ENCODE measurements around the gene DHRSX. TPM values are rescaled to one million over a fixed set of nuclear protein-coding genes. Genes with fewer than 3 reads are reported as not detected.
A peak's percentile ranks its signal among the peaks of the same experiment; 100 is the strongest.

The DHRSX gene
- total RNA-seq, 2 donors from 2014 or later = 19.6 to 21.6 TPM

DNA sequence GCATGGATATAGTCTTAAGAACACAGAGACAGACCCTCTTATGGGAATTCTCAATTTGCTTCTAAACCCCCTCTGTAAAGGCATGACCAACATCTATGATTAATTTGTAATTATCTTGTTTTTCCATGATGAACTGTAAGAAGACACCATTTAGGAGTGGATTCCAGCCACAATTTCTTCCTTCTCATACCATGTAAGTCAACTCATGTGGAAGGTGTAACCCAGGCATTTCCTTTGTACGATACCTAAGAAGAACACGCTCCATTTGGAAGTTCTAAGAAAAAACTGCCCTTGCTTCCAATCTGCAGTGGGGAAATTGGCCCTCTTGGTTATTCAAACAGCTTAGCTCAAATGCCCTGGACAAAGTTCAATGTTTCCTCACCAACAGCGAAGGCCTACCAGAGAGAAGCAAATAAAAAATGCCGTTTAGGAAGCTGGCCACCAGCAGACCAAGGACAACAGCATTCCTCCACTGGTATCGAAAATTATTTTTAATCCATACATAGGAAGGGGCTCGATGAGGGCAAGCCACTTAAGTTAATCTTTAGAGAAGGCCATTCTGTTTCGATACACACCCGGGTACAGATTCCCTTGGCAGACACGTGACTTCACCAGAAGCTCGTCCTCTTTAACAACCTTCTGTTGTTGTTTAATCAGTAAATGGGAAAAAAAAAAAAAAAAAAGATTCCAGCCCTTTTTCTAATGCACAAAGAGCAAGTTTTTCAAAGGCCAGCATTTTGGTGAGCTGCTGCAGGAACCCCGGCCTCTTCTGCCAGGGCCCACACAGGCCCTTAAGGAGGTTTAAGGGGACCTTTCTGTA is 2.6 kb downstream of the DHRSX start:
- ATAC-seq (replicated peaks) = no peak
- Mint-ChIP-seq H3K27ac (peak overlapping the region; percentile 54), H3K36me3 (ENCODE audit: low read depth) (peaks cover 41% of the 10 kb centered on the region), H3K9me3 (no peaks in the 10 kb centered on the region), H3K4me1 (peaks cover 13% of the 10 kb centered on the region), H3K27me3 (no peaks in the 10 kb centered on the region), H3K4me3 (peak overlapping the region; percentile 86)

DNA sequence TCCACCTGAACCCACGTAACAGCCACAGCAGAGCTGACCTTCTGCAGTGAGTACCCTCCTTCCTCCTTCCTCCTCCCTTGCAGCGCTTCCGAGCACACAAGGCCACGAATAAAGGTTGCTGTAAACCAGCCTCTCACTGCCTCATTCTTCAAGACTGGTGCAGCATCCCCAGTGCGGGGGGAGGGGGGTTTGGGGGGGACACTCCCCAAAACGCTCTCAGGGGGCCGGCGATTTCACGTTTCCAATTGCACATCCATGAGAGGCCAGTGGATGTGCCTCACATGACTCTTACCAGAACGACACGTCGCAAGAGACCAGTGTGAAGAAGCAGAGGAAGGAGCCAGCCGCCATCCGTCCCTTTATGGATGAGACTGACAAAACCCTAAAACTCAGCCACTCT is 5.2 kb downstream of the DHRSX start:
- H3K36me3 Mint-ChIP-seq (ENCODE audit: low read depth) = peaks cover 57% of the 10 kb centered on the region
- H3K4me1 Mint-ChIP-seq = peaks cover 13% of the 10 kb centered on the region
- H3K4me3 Mint-ChIP-seq = no peak overlapping the region

DNA sequence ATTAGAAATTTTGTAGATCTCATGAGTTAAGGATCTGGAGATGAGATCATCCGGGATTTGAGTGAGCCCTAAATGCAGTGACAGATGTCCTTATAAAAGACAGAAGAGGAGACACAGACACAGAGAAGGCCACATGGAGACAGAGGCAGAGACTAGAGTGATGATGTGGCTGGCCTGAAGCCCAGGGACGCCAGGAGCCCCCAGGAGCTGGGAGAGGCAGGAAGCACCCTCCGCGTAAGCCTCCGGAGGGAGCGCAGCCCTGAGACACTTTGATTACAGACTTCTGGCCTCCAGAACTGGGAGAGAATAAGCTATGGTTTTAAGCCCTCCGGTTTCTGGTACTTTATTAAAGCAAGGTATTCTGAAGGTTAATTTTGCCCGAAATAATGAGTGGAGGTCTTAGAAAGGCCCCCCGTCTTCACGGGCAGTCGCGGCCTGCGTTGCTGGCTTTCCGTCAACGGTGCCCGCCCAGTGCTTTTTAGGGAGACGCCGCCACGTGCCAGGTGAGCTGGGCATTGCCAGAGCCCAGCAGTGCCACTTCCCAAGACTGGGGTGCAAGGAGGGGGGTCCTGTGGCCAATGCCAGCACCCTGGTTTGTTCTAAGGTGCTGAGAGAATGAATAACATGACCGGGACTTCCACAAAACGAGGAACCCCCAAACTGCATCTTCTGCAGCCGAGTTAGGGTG is 8.1 kb downstream of the DHRSX start:
- Mint-ChIP-seq H3K27me3 (no peaks in the 10 kb centered on the region), H3K4me1 (peaks cover 2% of the 10 kb centered on the region), H3K9me3 (no peaks in the 10 kb centered on the region), H3K36me3 (ENCODE audit: low read depth) (peaks cover 66% of the 10 kb centered on the region), H3K4me3 (no peak overlapping the region), H3K27ac (no peak overlapping the region)
- no peak for ATAC-seq (replicated peaks)

More for the DNA sequence above, 5.2 kb downstream of the DHRSX start:
- no peak for ATAC-seq (replicated peaks)
- Mint-ChIP-seq H3K27ac (no peak overlapping the region), H3K27me3 (no peaks in the 10 kb centered on the region), H3K9me3 (no peaks in the 10 kb centered on the region)

DNA sequence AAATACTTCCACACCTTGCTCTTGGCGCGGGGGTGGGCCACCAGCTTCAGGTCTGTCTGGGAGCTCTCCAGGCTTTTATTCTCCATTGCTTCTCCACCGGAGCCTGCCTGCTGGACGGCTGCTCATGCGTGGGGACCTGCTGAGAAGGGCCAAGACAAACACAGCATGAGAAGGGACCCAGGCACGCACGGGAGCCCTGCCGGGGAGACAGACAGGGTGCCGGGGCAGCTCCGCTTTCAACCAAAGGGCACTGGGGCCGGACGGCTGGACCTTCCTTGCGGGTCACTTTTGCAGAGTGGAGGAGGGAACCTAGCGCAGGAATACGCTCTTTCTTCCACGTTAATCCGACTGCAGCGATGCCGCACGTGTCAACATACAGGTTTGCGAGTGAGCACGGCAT is 10.1 kb downstream of the DHRSX start:
- no peak overlapping the region for H3K4me3 Mint-ChIP-seq
- H3K9me3 Mint-ChIP-seq = no peaks in the 10 kb centered on the region
- H3K27ac Mint-ChIP-seq = no peak overlapping the region
- peaks cover 57% of the 10 kb centered on the region for H3K36me3 Mint-ChIP-seq (ENCODE audit: low read depth)
- no peak for ATAC-seq (replicated peaks)
- H3K27me3 Mint-ChIP-seq = no peaks in the 10 kb centered on the region
- H3K4me1 Mint-ChIP-seq = no peaks in the 10 kb centered on the region

DNA sequence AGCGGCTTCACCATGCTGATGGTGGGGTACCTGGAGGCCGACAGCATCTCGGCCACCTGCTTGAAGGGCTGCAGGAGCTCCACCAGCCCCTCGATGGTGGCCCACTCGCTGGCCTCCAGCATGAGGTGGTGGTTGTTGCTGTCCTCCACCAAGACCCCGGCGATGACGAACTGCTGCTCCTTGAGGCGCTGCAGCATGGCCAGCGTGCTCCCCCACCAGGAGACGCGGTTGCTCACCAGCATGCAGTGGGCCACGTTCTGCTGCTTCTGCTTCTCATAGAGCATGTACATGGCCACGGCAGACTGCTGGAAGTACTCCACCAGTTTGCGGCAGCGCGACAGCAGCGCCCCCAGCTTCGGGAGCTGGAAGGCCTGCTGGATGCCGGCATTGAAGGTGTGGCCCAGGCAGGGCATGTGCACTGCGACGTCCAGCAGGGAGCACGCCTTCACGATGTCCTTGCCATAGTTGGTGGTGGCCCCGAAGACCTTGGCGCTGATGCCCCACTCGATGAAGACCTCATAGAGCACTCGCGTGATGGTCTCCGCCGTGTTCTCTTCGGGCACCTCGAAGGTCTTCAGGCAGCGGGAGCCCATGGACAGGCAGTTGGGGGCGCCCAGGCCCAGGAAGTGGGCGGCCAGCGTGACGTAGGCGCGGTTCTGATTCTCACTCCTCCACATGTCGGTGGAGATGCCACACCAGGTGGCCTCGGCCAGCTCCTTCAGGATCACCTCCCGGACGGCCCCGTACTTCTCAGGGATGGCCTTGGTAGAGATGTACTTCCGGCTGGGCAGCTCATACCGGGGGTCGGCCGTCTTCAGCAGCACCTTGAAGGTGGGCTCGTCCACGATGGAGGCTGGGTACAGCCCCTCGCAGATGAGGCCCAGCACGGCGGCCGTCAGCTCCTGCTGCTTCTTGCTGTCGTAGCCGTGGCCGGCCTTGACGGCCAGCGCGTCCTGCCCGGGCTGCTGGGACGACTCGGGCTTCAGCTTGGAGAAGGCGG is 11.0 kb downstream of the DHRSX start:
- H3K4me3 Mint-ChIP-seq = no peak overlapping the region
- no peak overlapping the region for H3K27ac Mint-ChIP-seq
- H3K27me3 Mint-ChIP-seq = no peaks in the 10 kb centered on the region
- no peaks in the 10 kb centered on the region for H3K4me1 Mint-ChIP-seq
- peaks cover 54% of the 10 kb centered on the region for H3K36me3 Mint-ChIP-seq (ENCODE audit: low read depth)
- H3K9me3 Mint-ChIP-seq = no peaks in the 10 kb centered on the region
- ATAC-seq (replicated peaks) = no peak

DNA sequence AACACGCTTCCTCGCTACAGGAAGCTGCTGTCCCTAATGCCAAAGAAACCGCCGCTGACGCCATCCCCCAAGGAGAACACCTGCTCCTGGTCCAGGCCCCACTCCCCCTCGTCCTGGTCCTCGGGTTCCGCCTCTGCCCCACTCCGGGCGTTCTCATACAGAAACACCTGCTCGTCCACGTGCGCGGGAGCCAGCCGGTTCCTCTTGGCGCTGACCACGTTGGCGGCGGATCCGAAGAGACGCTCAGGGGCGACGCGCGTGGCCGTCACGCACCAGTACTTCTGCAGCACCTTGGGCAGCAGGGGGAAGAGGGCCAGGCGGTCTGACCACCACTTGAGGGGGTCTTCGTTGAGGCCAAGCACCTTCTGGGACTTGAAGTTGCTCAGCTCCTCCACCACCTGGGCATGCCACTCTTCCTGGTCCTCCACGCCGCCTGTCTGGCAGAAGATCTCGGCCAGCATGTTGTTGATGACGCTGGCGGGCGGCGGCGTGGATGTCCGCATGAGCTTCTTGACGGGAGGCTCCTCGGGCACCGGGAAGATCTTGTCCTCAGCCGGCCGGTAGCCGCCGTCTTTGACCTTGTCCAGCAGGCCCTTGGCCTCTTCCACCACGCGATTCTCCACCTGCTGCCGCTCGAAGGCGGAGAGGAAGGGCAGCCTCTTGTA is 12.0 kb downstream of the DHRSX start:
- Mint-ChIP-seq H3K27ac (no peak overlapping the region), H3K27me3 (no peaks in the 10 kb centered on the region), H3K4me3 (no peak overlapping the region), H3K4me1 (no peaks in the 10 kb centered on the region), H3K9me3 (no peaks in the 10 kb centered on the region), H3K36me3 (ENCODE audit: low read depth) (peaks cover 62% of the 10 kb centered on the region)
- no peak for ATAC-seq (replicated peaks)

DNA sequence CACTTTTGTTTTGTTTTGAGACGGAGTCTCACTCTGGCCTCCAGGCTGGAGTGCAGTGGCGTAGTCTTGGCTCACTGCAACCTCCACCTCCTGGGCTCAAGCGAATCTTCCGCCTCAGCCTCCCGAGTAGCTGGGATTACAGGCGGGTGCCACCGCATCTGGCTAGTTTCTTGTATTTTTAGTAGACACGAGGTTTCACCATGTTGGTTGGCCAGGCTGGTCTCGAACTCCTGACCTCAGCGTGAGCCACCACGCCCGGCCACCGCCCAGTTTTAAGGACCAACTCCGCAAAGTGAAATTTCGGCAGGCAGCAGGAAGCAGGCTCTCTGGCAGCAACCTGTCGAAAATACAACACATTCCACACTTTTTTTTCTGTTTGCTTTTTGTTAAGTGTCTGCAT is 13.4 kb downstream of the DHRSX start:
- ATAC-seq (replicated peaks) = no peak
- Mint-ChIP-seq H3K9me3 (no peaks in the 10 kb centered on the region), H3K27me3 (no peaks in the 10 kb centered on the region), H3K4me1 (no peaks in the 10 kb centered on the region), H3K27ac (no peak overlapping the region), H3K36me3 (ENCODE audit: low read depth) (peaks cover 65% of the 10 kb centered on the region), H3K4me3 (no peak overlapping the region)

DNA sequence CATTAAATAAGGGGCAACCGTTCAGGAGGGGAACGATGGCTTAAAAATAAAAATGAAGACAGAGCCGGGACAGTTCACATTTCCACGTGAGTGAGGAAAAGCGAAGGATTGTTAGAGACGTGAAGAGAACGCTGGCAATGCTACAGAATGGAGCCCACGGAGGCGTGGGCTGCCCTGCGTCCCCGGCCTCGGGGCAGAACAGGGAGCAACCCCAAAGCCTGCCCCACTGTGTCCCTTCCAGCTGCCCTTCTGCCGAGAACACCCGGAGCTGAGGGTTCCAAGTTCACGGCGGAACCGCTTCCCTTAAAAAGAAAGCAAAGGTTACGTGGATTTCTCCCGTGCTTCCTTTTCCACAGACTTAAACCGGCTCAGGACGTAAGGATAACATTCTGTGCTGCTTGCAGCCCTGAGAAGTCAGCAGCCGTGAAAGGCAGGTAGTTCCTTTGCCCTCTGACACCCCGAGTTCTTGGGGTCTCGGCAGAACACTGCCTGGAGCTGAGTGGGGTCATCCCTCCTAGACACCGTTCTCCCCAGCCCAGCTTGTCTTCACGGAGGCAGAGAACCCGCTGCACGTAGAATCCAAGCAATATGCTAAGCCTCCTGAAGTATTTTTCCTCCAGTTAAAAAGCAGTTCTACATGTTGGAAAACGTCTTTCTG is 14.2 kb downstream of the DHRSX start:
- no peak for ATAC-seq (replicated peaks)
- Mint-ChIP-seq H3K36me3 (ENCODE audit: low read depth) (peaks cover 60% of the 10 kb centered on the region), H3K9me3 (no peaks in the 10 kb centered on the region), H3K4me3 (no peak overlapping the region), H3K27me3 (no peaks in the 10 kb centered on the region), H3K27ac (no peak overlapping the region), H3K4me1 (no peaks in the 10 kb centered on the region)

DNA sequence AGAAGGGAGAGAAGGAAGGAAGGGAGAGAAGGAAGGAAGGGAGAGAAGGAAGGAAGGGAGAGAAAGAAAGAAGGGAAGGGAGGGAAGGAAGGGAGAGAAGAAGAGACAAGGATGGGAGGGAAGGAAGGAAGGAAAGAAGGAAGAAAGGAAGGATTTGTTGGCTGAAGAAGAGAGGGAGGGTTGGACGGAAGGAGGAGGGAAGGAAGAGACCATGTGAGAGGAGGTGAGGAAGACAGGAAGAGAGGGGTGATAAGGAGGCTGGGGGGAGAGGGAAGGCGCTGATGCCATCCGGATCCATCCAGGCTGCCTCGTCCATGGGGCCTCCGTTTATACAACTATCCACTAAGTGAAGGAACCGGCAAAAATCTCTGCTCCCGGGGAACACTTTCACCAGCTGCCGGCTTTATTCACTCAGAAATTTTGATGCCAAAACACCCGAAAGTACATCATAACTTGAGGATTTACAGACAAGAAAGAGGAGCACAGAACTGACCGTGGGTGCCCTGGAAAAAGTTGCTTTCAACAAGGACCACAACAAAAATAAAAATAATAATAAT is 14.9 kb downstream of the DHRSX start:
- Mint-ChIP-seq H3K27me3 (no peaks in the 10 kb centered on the region), H3K27ac (no peak overlapping the region), H3K4me3 (no peak overlapping the region), H3K4me1 (no peaks in the 10 kb centered on the region), H3K36me3 (ENCODE audit: low read depth) (peaks cover 53% of the 10 kb centered on the region), H3K9me3 (no peaks in the 10 kb centered on the region)
- no peak for ATAC-seq (replicated peaks)

DNA sequence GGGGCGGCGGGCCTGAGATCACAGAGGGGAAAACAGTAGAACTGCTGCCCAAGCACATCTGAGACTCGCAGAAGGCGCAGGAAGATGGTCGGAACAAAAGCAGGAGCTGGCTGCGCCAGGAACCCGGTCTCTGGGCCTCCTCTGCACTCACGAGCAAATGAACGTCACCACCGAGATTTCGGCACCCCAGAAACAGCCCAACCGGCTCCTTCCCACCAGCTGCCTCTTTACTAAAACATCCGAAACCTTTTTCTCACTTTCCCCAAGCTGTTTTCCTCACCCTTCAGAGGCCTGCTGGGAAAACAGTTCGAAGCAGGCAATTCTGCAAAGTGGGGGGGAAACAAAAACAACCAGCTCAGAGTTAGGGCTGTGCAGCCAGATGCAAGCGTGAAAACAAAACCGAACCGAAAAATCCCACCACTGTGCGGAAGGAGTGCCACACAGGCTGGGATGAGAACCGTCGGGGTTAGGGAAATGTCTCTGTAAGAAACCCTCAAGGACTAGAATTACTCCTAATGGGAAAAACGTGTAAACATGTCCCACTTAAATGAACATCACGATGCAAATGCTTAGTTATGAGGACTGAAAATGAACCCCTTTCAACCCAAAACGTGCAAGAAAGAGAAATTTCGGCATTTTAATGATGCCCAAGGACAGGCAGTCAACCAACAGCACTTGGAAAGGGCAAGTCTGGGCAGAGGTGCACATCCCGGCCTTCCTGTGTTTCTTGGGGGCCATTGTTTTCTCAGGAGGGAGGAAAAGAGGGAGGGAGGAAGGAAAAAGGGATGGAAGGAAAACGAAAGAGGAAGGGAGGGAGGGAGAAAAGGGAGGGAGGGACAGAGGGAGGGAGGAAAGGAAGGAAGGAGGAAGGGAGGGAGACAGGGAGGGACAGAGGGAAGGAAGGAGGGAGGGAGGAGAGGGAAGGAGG is 15.8 kb downstream of the DHRSX start:
- no peak overlapping the region for H3K27ac Mint-ChIP-seq
- no peak overlapping the region for H3K4me3 Mint-ChIP-seq
- ATAC-seq (replicated peaks) = no peak
- no peaks in the 10 kb centered on the region for H3K27me3 Mint-ChIP-seq
- no peaks in the 10 kb centered on the region for H3K9me3 Mint-ChIP-seq
- H3K36me3 Mint-ChIP-seq (ENCODE audit: low read depth) = peaks cover 47% of the 10 kb centered on the region
- no peaks in the 10 kb centered on the region for H3K4me1 Mint-ChIP-seq

DNA sequence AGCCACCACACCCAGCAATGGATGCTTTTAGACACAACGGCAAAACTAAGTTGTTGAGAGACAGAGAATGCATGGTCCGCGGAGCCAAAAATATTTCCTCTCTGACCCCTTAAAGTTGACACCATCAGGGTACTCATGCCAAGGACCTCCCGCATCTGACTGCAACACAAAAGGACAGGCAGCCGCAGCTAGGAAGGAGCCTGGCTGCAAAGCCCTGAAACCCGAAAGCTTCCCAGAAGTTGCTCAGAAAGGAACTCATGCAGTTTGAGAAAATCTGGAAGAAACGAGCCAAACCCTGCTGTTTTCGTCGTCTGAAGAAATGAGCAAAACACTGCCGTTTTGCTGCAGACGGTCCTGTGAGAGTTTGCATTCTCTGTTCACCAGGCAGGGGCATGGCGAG is 16.5 kb downstream of the DHRSX start:
- H3K27me3 Mint-ChIP-seq = no peaks in the 10 kb centered on the region
- H3K4me1 Mint-ChIP-seq = no peaks in the 10 kb centered on the region
- H3K4me3 Mint-ChIP-seq = no peak overlapping the region
- ATAC-seq (replicated peaks) = no peak
- H3K9me3 Mint-ChIP-seq = no peaks in the 10 kb centered on the region
- peaks cover 44% of the 10 kb centered on the region for H3K36me3 Mint-ChIP-seq (ENCODE audit: low read depth)
- no peak overlapping the region for H3K27ac Mint-ChIP-seq

DNA sequence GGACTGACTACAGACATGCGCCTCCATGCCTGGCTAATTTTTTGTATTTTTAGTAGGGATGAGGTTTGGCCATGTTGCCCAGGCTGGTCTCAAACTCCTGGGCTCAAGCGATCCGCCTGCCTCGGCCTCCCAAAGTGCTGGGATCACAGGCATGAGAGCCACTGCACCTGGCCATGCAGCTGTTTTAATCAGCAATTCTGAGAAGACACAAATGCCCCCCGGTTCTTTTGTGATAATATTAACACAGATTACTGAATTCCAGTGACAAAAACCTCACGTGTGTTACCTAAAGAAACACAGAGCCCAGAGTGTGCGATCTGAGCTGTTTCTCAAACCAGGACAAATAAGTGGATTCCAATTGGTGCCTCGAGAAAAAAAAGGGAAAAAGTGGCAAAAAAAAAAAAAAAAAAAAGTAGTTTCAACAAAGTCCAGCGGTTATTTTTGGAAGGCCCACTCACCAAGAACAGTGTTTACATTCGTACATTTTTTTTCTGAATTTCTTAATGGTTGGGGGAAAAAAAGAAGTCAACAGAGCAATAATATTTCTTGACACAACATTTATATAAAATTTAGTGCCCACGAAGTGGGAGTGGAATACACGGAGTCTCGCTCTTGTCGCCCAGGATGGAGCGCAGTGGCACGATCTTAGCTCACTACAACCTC is 17.2 kb downstream of the DHRSX start:
- Mint-ChIP-seq H3K9me3 (no peaks in the 10 kb centered on the region), H3K4me1 (no peaks in the 10 kb centered on the region), H3K4me3 (no peak overlapping the region), H3K27me3 (no peaks in the 10 kb centered on the region), H3K36me3 (ENCODE audit: low read depth) (peaks cover 37% of the 10 kb centered on the region), H3K27ac (no peak overlapping the region)
- no peak for ATAC-seq (replicated peaks)
